Keratinocyte (primary cell): Measurements from ENCODE around the gene BAIAP2L2. TPM values are rescaled to one million over a fixed set of nuclear protein-coding genes. Genes with fewer than 3 reads are reported as not detected.

Experiments used
- DNase-seq: peaks from one replicate; pipeline ENCODE4 v3.0.0-alpha.2; 2011; ENCODE audit warnings: low read depth, missing footprints, low spot score
- FAIRE-seq: peaks from 2 replicates; lab custom pipeline; 2011; peaks lifted over from hg19 to GRCh38; lab: Jason Lieb, UNC
- H2AFZ ChIP-seq: 2 replicates; pipeline ENCODE4 v1.6.0; 2012; ENCODE audit warnings: low read length, control low read depth, inconsistent platforms; ENCODE audit not compliant: control insufficient read depth
- H3K27ac ChIP-seq: 2 replicates; pipeline ENCODE4 v1.5.1; 2011; ENCODE audit warnings: low read length; ENCODE audit not compliant: control insufficient read depth, insufficient read depth
- H3K27me3 ChIP-seq: 3 replicates; pipeline ENCODE4 v1.6.0; 2011; ENCODE audit warnings: low read length; ENCODE audit not compliant: control insufficient read depth, insufficient read depth; ENCODE audit errors: extremely low read depth
- H3K36me3 ChIP-seq, 2 experiments: 2 replicates in 1 of 2; 3 replicates in 1 of 2; pipeline ENCODE4 v1.5.1; 2011; ENCODE audit warnings: low read length in 2 of 2, mild to moderate bottlenecking in 1 of 2; ENCODE audit not compliant: control insufficient read depth in 2 of 2, insufficient read depth in 2 of 2; ENCODE audit errors: extremely low read depth in 1 of 2
- H3K4me1 ChIP-seq: 3 replicates; pipeline ENCODE4 v1.5.1; 2011; ENCODE audit warnings: low read length; ENCODE audit not compliant: control insufficient read depth, insufficient read depth; ENCODE audit errors: extremely low read depth
- H3K4me2 ChIP-seq: 3 replicates; pipeline ENCODE4 v1.6.0; 2011; ENCODE audit warnings: low read depth, low read length; ENCODE audit not compliant: control insufficient read depth, insufficient read depth; ENCODE audit errors: extremely low read depth
- H3K4me3 ChIP-seq, 3 experiments: fragments of 200-600 bp in 1 of 3; sonication (generic) in 1 of 3; 2 replicates in 2 of 3; 3 replicates in 1 of 3; pipeline ENCODE4 v1.5.1; 2011 to 2016; ENCODE audit warnings: low read length in 3 of 3, mild to moderate bottlenecking in 3 of 3, control low read depth in 2 of 3, inconsistent platforms in 1 of 3, low read depth in 1 of 3, mixed read lengths in 1 of 3, mixed run types in 1 of 3, moderate library complexity in 1 of 3; ENCODE audit not compliant: control insufficient read depth in 2 of 3, insufficient read depth in 2 of 3; ENCODE audit errors: extremely low read depth in 1 of 3
- H3K79me2 ChIP-seq: 2 replicates; pipeline ENCODE4 v1.6.0; 2012; ENCODE audit warnings: low read length; ENCODE audit not compliant: control insufficient read depth, insufficient read depth
- H3K9ac ChIP-seq: 3 replicates; pipeline ENCODE4 v1.6.0; 2011; ENCODE audit warnings: low read length; ENCODE audit not compliant: control insufficient read depth, insufficient read depth; ENCODE audit errors: extremely low read depth
- H3K9me1 ChIP-seq: 3 replicates; pipeline ENCODE4 v1.6.0; 2011; ENCODE audit warnings: low read length; ENCODE audit not compliant: control insufficient read depth, insufficient read depth; ENCODE audit errors: extremely low read depth
- H3K9me3 ChIP-seq: 2 replicates; pipeline ENCODE4 v1.5.1; 2012; ENCODE audit warnings: low read depth, low read length; ENCODE audit not compliant: control insufficient read depth
- H4K20me1 ChIP-seq: 3 replicates; pipeline ENCODE4 v1.6.0; 2011; ENCODE audit warnings: low read length; ENCODE audit not compliant: control insufficient read depth, insufficient read depth; ENCODE audit errors: extremely low read depth
- EZH2 ChIP-seq: IDR thresholded peaks from one replicate; pipeline ENCODE4 v1.6.1; 2012; ENCODE audit warnings: inconsistent platforms, mild to moderate bottlenecking, low read length, moderate library complexity
- dilution Hi-C: fragments of 300-500 bp; cut with MboI; formaldehyde crosslinking; loops from one replicate; pipeline ENCODE4 v1.7.0; 2020; ENCODE audit warnings: low sequenced_read_pairs; ENCODE audit not compliant: extremely low pct_ligation_motif_present
- polyA plus RNA-seq, 5 experiments: library from polyadenylated mRNA; depleted of rRNA in 3 of 5; stranded (reverse) in 3 of 5; stranded (forward) in 1 of 5; unstranded in 1 of 5; fragments of >200 nt; gene quantifications; 1 replicate in 1 of 5; 2 replicates in 3 of 5; 3 replicates in 1 of 5; pipeline versions ENCODE4 v1.2.1 to v1.2.3, GENCODE V29; 2011 to 2012; ENCODE audit warnings: missing spikeins in 2 of 5, low read depth in 1 of 5, low replicate concordance in 1 of 5
- TF ChIP-seq, protein P1 (sequence below), 3 experiments: IDR thresholded peaks in 1 of 3; conservative IDR thresholded peaks in 1 of 3; optimal IDR thresholded peaks in 1 of 3; 2 replicates in 2 of 3; 3 replicates in 1 of 3; pipeline versions ENCODE3 to v1.5.1; 2011; ENCODE audit warnings: low read length in 3 of 3, mild to moderate bottlenecking in 3 of 3, moderate library complexity in 2 of 3, control low read depth in 1 of 3, inconsistent platforms in 1 of 3; ENCODE audit not compliant: insufficient read depth in 2 of 3; ENCODE audit errors: extremely low read depth in 1 of 3

The BAIAP2L2 gene
- polyA plus RNA-seq, 1 donor (not counting 4 experiments of a cell fraction or from before 2014, with no cell fraction given) = 2.3 TPM

DNA sequence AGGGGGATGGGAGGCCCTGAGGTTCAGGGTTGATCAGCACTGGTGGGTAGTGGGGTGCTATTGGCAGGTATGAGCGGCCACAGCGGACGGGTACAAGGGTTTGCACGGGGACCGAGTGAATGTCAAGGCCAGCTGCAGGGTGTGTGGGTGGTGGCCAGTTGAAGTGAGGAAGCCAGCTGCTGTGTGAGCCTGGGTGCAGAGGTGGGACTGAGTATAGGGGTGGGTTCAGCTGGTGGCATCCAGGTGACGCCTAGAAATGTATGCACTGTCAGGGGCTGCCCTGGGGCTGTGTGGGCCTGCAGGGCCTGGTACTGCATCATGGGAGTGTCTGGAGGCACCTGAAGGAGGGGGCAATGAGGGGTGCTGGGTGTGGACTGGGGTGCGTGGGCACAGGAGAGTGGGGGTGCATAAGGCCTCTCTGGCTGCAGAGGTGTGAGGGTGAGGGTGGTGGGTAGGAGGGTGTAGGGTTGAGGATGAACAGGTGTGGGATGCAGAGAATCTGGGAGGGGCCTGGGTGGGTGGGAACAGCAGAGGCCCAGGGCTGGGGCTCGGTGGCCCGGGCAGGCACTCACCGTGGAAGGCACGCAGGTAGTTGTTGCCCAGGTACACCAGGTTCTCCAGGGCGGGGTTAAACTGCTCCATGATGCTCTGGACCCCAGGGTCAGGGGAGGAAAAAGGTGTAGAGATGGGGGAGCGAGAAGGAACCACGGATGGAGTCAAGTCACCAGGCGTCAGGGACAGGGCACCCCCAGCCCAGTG, 1.7 kb downstream of the BAIAP2L2 start:
- dilution Hi-C loops = no loop called here
- FAIRE-seq = no peak
- no peak overlapping the region for H3K27ac ChIP-seq

DNA sequence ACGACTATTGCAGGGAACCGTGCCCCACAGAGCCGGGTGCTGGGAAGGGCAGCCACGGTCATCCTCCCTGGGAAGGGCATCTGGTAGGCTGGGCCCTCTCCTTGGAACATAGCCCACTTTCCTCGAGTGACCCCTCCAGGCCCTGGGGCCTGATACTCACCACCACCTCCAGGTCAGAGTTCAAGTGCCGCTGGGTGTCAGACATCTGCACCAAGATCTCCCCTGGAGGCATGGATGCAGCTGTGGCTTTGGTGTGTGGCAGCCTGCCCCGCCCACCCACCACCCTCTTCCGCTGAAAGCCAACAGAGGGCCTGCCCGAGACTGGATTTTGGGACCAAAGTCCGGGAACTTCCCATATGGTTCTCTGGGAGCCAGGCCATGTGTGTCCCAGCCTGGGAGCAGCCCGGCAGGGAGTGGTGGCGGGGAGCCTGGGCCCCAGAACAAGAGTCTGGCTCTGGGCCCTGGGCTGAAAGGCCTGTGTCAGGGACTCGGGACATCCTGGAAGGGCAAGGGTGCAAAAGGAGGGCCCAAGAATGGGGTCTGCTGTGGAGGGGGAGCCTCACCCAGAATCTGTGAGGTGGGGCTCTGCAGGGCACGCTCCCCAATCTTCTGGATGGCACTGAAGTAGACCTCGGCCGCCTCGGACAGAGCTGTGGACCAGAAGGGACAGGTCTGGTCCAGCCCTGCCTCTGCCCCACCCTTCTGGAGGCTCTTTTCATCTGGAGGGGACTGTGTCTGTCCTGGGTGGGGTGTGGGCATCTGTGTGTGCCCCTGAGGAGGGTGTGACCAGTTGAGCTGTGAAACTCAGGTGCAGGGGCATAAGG, 2.6 kb downstream of the BAIAP2L2 start:
- Histone ChIP-seq H3K9me1 (no peaks in the 10 kb centered on the region), H2AFZ (no peak overlapping the region), H3K79me2 (no peaks in the 10 kb centered on the region), H3K9me3 (no peaks in the 10 kb centered on the region), H3K27ac (no peak overlapping the region), H3K9ac (no peak overlapping the region), H3K27me3 (no peaks in the 10 kb centered on the region), H3K4me2 (no peak overlapping the region), H3K36me3 (no peaks in the 10 kb centered on the region), H3K4me3 (no peak overlapping the region), H3K4me1 (peaks cover 23% of the 10 kb centered on the region), H4K20me1 (no peaks in the 10 kb centered on the region)
- FAIRE-seq (no peak), DNase-seq (no peak)
- dilution Hi-C loops = no loop called here
- no peak for TF ChIP-seq EZH2
- TF ChIP-seq, protein P1, sequence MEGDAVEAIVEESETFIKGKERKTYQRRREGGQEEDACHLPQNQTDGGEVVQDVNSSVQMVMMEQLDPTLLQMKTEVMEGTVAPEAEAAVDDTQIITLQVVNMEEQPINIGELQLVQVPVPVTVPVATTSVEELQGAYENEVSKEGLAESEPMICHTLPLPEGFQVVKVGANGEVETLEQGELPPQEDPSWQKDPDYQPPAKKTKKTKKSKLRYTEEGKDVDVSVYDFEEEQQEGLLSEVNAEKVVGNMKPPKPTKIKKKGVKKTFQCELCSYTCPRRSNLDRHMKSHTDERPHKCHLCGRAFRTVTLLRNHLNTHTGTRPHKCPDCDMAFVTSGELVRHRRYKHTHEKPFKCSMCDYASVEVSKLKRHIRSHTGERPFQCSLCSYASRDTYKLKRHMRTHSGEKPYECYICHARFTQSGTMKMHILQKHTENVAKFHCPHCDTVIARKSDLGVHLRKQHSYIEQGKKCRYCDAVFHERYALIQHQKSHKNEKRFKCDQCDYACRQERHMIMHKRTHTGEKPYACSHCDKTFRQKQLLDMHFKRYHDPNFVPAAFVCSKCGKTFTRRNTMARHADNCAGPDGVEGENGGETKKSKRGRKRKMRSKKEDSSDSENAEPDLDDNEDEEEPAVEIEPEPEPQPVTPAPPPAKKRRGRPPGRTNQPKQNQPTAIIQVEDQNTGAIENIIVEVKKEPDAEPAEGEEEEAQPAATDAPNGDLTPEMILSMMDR (optimal IDR thresholded peaks at IDR 0.05 in 1 of 3, IDR thresholded peaks at IDR 0.05 in 1 of 3, conservative IDR thresholded peaks at IDR 0.05 in 1 of 3; ENCODE audit: extremely low read depth in 1 of 3, insufficient read depth in 2 of 3, low read length in 3 of 3) = no peak

More for the DNA sequence above, 1.7 kb downstream of the BAIAP2L2 start:
- Histone ChIP-seq H3K4me2 (no peak overlapping the region), H3K4me1 (peaks cover 24% of the 10 kb centered on the region), H2AFZ (no peak overlapping the region), H3K79me2 (no peaks in the 10 kb centered on the region), H3K36me3 (peaks cover 0 to 2% of the 10 kb centered on the region in 2 experiments), H3K9ac (no peak overlapping the region), H3K27me3 (no peaks in the 10 kb centered on the region), H4K20me1 (no peaks in the 10 kb centered on the region), H3K4me3 (no peak overlapping the region), H3K9me3 (no peaks in the 10 kb centered on the region), H3K9me1 (no peaks in the 10 kb centered on the region)
- DNase-seq = no peak
- TF ChIP-seq, protein P1 (optimal IDR thresholded peaks at IDR 0.05 in 1 of 3, IDR thresholded peaks at IDR 0.05 in 1 of 3, conservative IDR thresholded peaks at IDR 0.05 in 1 of 3; ENCODE audit: extremely low read depth in 1 of 3, insufficient read depth in 2 of 3, low read length in 3 of 3) = no peak
- TF ChIP-seq EZH2 = no peak
